Gastrocnemius medialis (tissue), 4 donors: ENCODE results near the gene OVCH2. TPM values are rescaled to one million over a fixed set of nuclear protein-coding genes. Genes with fewer than 3 reads are reported as not detected.

Experiments
- ATAC-seq, 2 donors: fragments of 150-250 bp; one replicate each; pipeline ENCODE4 v1.9.1; 2016
- DNase-seq, 2 donors: peaks; one replicate each; pipeline ENCODE4 v3.0.0-alpha.2; 2019
- H3K27ac ChIP-seq, 4 donors: fragments of 200-600 bp; sonication (generic); 1 replicate in 1 of 4; 2 replicates in 3 of 4; pipeline ENCODE4 v1.5.1; 2016 to 2018; ENCODE audit warnings: mild to moderate bottlenecking in 2 of 4, moderate library complexity in 1 of 4
- H3K27me3 ChIP-seq, 3 donors: fragments of 200-600 bp; sonication (generic) in 2 of 3; 1 replicate in 1 of 3; 2 replicates in 2 of 3; pipeline versions ENCODE4 v1.5.1 to v1.6.0; 2016 to 2019; ENCODE audit warnings: mild to moderate bottlenecking in 1 of 3, moderate library complexity in 1 of 3
- H3K36me3 ChIP-seq, 2 donors: fragments of 200-600 bp; sonication (generic) in 1 of 2; one replicate each; pipeline ENCODE4 v1.5.1; 2017 to 2018
- H3K4me1 ChIP-seq, 2 donors: fragments of 200-600 bp; sonication (generic) in 1 of 2; one replicate each; pipeline ENCODE4 v1.5.1; 2016 to 2017; ENCODE audit warnings: mild to moderate bottlenecking in 2 of 2
- H3K4me3 ChIP-seq, 4 donors: fragments of 200-600 bp; sonication (generic) in 3 of 4; 1 replicate in 1 of 4; 2 replicates in 3 of 4; pipeline ENCODE4 v1.5.1; 2016 to 2019; ENCODE audit warnings: mild to moderate bottlenecking in 2 of 4
- H3K9me3 ChIP-seq, 3 donors: fragments of 200-600 bp; sonication (generic) in 2 of 3; 1 replicate in 1 of 3; 2 replicates in 2 of 3; pipeline ENCODE4 v1.5.1; 2016 to 2019
- CTCF ChIP-seq, 5 experiments: fragments of 450-650 bp in 3 of 5; fragments of 200-600 bp in 2 of 5; sonication (generic) in 2 of 5; IDR thresholded peaks in 4 of 5; conservative IDR thresholded peaks in 1 of 5; 1 replicate in 4 of 5; 2 replicates in 1 of 5; pipeline ENCODE4 v1.5.1; 2016 to 2019; ENCODE audit warnings: antibody characterized with exemption in 5 of 5, mild to moderate bottlenecking in 3 of 5, moderate library complexity in 3 of 5
- POLR2A ChIP-seq, 2 donors: fragments of 450-650 bp; IDR thresholded peaks; one replicate each; pipeline ENCODE4 v1.6.1; 2017; ENCODE audit warnings: antibody characterized with exemption in 2 of 2, mild to moderate bottlenecking in 2 of 2, moderate library complexity in 2 of 2
- in situ Hi-C, 4 donors: fragments of 200-750 bp; cut with MboI; loops; one replicate each; pipeline versions ENCODE4 v1.15.0 to v1.8.0; 2017; ENCODE audit warnings: low sequenced_read_pairs in 4 of 4
- intact Hi-C: fragments of 100-400 bp; cut with DNase I; formaldehyde crosslinking; loops from one replicate; pipeline ENCODE4 v1.15.1; 2023; ENCODE audit warnings: low total_unique reads
- total RNA-seq, 4 donors: library from RNA; depleted of rRNA; stranded (reverse); fragments of >200 nt; gene quantifications; one replicate each; pipeline versions ENCODE4 v1.1.0 to v1.2.3, GENCODE V29; 2016

The OVCH2 gene
- total RNA-seq, 4 donors from 2014 or later: not detected

DNA sequence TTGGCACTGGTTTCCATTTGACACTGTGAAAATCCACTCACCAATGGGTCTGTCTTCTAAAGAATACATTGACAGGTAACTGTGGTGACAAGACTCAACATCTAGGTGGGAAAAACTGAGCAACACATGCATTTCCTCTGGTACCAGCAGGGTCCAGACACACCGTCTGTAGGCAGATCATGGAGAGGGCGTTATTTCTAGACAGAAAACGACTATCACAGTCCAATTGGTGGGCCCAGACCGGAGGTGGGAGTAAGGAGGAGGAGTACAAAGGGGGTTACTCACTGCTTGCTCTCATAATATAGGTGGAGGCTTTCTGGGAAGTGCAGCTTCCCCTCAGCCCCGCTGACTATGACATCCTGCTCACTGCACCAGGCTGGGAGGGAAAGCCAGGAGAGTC is 9.9 kb downstream of the OVCH2 start:
- DNase-seq: no peak
- no peak overlapping the region for H3K4me3 ChIP-seq
- H3K36me3 ChIP-seq: no peaks in the 10 kb centered on the region
- peaks cover 10% of the 10 kb centered on the region in 2 donors for H3K4me1 ChIP-seq
- no peak for TF ChIP-seq POLR2A (IDR thresholded peaks at IDR 0.05)
- no peak for TF ChIP-seq CTCF (IDR thresholded peaks at IDR 0.05 in 4 of 5, conservative IDR thresholded peaks at IDR 0.05 in 1 of 5)
- no peak for ATAC-seq
- intact Hi-C loops (no loop called here), in situ Hi-C loops (loop anchor here (10.0 to 25.0 kb wide), 4 partner anchors 584 to 609 kb away; partner anchors contain the start of gene RBMXL2 (in 1 of the 4))
- H3K9me3 ChIP-seq: no peaks in the 10 kb centered on the region
- no peak overlapping the region for H3K27ac ChIP-seq
- no peaks in the 10 kb centered on the region for H3K27me3 ChIP-seq

DNA sequence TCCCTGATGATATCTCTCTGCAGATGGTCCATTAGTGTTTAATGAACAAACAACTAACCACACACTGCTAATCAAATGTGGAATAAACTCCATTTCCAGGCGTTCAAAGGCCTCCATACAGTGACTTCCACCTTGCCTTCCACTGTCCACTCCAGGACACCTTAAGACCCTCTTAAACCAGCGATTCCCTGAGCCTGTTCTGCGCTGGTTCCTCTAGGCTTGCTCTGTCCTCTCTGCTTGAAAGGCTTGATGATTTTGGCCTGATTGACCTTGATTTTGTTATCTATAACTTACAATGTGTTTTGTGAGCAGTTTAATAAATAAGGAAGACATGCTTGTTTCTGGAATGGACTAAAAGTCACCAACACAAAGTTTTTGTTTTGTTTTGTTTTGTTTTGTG is 12.0 kb downstream of the OVCH2 start:
- Histone ChIP-seq H3K27ac (no peak overlapping the region), H3K36me3 (no peaks in the 10 kb centered on the region), H3K27me3 (no peaks in the 10 kb centered on the region), H3K4me3 (peak overlapping the region in 1 of 4 donors; percentile 19), H3K4me1 (peaks cover 12 to 13% of the 10 kb centered on the region in 2 donors), H3K9me3 (no peaks in the 10 kb centered on the region)
- in situ Hi-C loops (loop anchor here (10.0 to 25.0 kb wide), 4 partner anchors 582 to 607 kb away; partner anchors contain the start of gene RBMXL2 (in 1 of the 4)), intact Hi-C loops (loop anchor here (5.0 kb wide), 1 partner anchor 182 kb away; the partner anchor contains the start of gene PPFIBP2)
- TF ChIP-seq CTCF (IDR thresholded peaks at IDR 0.05 in 4 of 5, conservative IDR thresholded peaks at IDR 0.05 in 1 of 5) (no peak), POLR2A (IDR thresholded peaks at IDR 0.05) (no peak)
- ATAC-seq (no peak), DNase-seq (no peak)

DNA sequence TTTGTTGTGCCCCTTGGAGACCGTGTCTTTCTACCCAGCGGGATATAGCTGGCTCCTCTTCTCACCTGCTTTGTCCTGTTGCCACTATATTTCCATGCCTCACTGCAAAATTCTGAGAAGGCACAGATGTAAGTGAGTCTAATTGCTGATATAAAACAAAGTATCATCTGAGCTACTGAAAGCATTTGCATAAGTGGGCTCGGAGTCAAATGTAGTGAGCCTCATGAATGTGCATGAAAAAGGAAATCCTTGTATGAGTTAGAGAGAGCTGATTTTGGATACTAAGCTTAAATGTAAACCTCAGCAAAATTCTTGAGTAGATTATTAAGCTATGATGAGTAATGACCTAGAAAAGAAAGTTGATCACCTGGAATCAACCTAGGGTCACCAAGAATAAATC is 13.9 kb downstream of the OVCH2 start:
- in situ Hi-C loops: loop anchor here (10.0 to 25.0 kb wide), 4 partner anchors 580 to 605 kb away; partner anchors contain the start of gene RBMXL2 (in 1 of the 4)
- ATAC-seq: no peak
- no peaks in the 10 kb centered on the region for H3K27me3 ChIP-seq
- H3K4me1 ChIP-seq: peaks cover 12 to 13% of the 10 kb centered on the region in 2 donors
- no peak for DNase-seq
- TF ChIP-seq CTCF (IDR thresholded peaks at IDR 0.05 in 4 of 5, conservative IDR thresholded peaks at IDR 0.05 in 1 of 5) (no peak), POLR2A (IDR thresholded peaks at IDR 0.05) (no peak)
- H3K36me3 ChIP-seq: no peaks in the 10 kb centered on the region
- peak overlapping the region in 1 of 4 donors; percentile 40 for H3K27ac ChIP-seq
- no peak overlapping the region for H3K4me3 ChIP-seq
- no peaks in the 10 kb centered on the region for H3K9me3 ChIP-seq
- intact Hi-C loops: loop anchor here (5.0 kb wide), 1 partner anchor 180 kb away; the partner anchor contains the start of gene PPFIBP2

- no peaks in the 10 kb centered on the region for H3K9me3 ChIP-seq
- H3K4me1 ChIP-seq: peaks cover 12 to 13% of the 10 kb centered on the region in 2 donors
- in situ Hi-C loops: loop anchor here (10.0 to 25.0 kb wide), 4 partner anchors 580 to 605 kb away; partner anchors contain the start of gene RBMXL2 (in 1 of the 4)
- DNase-seq (no peak), ATAC-seq (peak; percentile 49 to 75)
- H3K36me3 ChIP-seq: no peaks in the 10 kb centered on the region
- TF ChIP-seq CTCF (IDR thresholded peaks at IDR 0.05 in 4 of 5, conservative IDR thresholded peaks at IDR 0.05 in 1 of 5): no peak
- no peak for TF ChIP-seq POLR2A (IDR thresholded peaks at IDR 0.05)
- H3K27ac ChIP-seq: peak overlapping the region in 3 of 4 donors; percentile 35 to 52 (median 40)
- intact Hi-C loops: loop anchor here (5.0 kb wide), 1 partner anchor 180 kb away; the partner anchor contains the start of gene PPFIBP2
- no peaks in the 10 kb centered on the region for H3K27me3 ChIP-seq
- no peak overlapping the region for H3K4me3 ChIP-seq
These were observed 14.4 kb downstream of the OVCH2 start for GRCh38 chr11:7691759-7692350.
